ENCODE data around the gene MBOAT1. TPM values are rescaled to one million over a fixed set of nuclear protein-coding genes. Genes with fewer than 3 reads are reported as not detected.

The MBOAT1 gene
- total and polyA plus RNA-seq, 2 experiments from 2014 or later: 0.74 to 10.4 TPM

GRCh38 chr6:20259316-20260049, 47.2 kb upstream of the MBOAT1 start:
- H3K27me3 ChIP-seq: no peaks in the 10 kb centered on the region
- 97% methylated on average over 17 of the region's 48 CpGs for WGBS (ENCODE audit: low lambda C conversion rate, missing lambda C conversion rate)
- H3K4me3 ChIP-seq: no peak overlapping the region
- no peaks in the 10 kb centered on the region for H3K9me2 ChIP-seq (replicated peaks; ENCODE audit: insufficient read depth)
- TF ChIP-seq, protein P1, sequence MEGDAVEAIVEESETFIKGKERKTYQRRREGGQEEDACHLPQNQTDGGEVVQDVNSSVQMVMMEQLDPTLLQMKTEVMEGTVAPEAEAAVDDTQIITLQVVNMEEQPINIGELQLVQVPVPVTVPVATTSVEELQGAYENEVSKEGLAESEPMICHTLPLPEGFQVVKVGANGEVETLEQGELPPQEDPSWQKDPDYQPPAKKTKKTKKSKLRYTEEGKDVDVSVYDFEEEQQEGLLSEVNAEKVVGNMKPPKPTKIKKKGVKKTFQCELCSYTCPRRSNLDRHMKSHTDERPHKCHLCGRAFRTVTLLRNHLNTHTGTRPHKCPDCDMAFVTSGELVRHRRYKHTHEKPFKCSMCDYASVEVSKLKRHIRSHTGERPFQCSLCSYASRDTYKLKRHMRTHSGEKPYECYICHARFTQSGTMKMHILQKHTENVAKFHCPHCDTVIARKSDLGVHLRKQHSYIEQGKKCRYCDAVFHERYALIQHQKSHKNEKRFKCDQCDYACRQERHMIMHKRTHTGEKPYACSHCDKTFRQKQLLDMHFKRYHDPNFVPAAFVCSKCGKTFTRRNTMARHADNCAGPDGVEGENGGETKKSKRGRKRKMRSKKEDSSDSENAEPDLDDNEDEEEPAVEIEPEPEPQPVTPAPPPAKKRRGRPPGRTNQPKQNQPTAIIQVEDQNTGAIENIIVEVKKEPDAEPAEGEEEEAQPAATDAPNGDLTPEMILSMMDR (IDR thresholded peaks at IDR 0.05; ENCODE audit: poor library complexity): no peak
- TF ChIP-seq EZH2 (IDR thresholded peaks at IDR 0.05; ENCODE audit: borderline replicate concordance): no peak
- no peaks in the 10 kb centered on the region for H3K4me1 ChIP-seq (ENCODE audit: insufficient read depth)
- H4K20me1 ChIP-seq (ENCODE audit: insufficient read depth, poor library complexity, severe bottlenecking): no peaks in the 10 kb centered on the region
- DNase-seq (ENCODE audit: low spot score): no peak
- no peak overlapping the region for H2AFZ ChIP-seq
- H3K4me2 ChIP-seq: no peak overlapping the region
- no peaks in the 10 kb centered on the region for H3K79me2 ChIP-seq
- no peak overlapping the region for H3K27ac ChIP-seq
- H3K36me3 ChIP-seq (replicated peaks; ENCODE audit: insufficient read depth, low read depth): no peaks in the 10 kb centered on the region
- no peaks in the 10 kb centered on the region for H3K9me3 ChIP-seq (ENCODE audit: low read depth)

- no peak for TF ChIP-seq EZH2phosphoT487 (IDR thresholded peaks at IDR 0.05; ENCODE audit: low read depth, severe bottlenecking, unreplicated experiment)
- TF ChIP-seq EZH2 (IDR thresholded peaks at IDR 0.05; ENCODE audit: borderline replicate concordance): no peak
- TF ChIP-seq, protein P1 (IDR thresholded peaks at IDR 0.05; ENCODE audit: poor library complexity): no peak
- no peak overlapping the region for H2AFZ ChIP-seq
- H3K4me2 ChIP-seq: no peak overlapping the region
- no peak for DNase-seq (ENCODE audit: low spot score)
- H3K9me3 ChIP-seq (ENCODE audit: low read depth): no peaks in the 10 kb centered on the region
- H3K36me3 ChIP-seq (replicated peaks; ENCODE audit: insufficient read depth, low read depth): no peaks in the 10 kb centered on the region
- H3K9me2 ChIP-seq (replicated peaks; ENCODE audit: insufficient read depth): no peaks in the 10 kb centered on the region
- no peaks in the 10 kb centered on the region for H3K27me3 ChIP-seq
- no peaks in the 10 kb centered on the region for H3K4me1 ChIP-seq (ENCODE audit: insufficient read depth)
- no peak overlapping the region for H3K4me3 ChIP-seq
- no peak overlapping the region for H3K27ac ChIP-seq
- no peaks in the 10 kb centered on the region for H4K20me1 ChIP-seq (ENCODE audit: insufficient read depth, poor library complexity, severe bottlenecking)
- no peaks in the 10 kb centered on the region for H3K79me2 ChIP-seq
Observed at GRCh38 chr6:20255428-20255827, 43.2 kb upstream of the MBOAT1 start.

DNA sequence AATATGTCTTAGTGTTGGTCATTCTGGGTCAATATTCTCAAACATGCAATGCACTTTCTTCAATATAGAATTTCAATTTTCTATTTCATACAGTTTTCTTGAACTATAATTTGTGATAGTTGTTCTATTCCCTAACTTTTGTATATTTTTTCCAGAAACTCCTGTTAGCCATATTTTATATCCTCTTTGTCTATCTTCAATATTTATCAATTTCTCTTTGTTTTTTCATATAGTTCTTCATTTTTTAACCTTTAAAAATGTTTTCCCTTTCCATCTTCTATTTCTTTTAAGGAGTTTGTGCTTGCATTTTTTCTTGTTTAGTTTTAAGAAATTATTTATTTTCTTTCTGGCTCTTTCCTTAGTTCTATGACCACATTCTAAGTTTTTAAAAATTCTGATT, 42.0 kb upstream of the MBOAT1 start:
- Histone ChIP-seq H3K9me3 (ENCODE audit: low read depth) (no peaks in the 10 kb centered on the region), H3K4me1 (ENCODE audit: insufficient read depth) (no peaks in the 10 kb centered on the region), H3K4me3 (no peak overlapping the region), H3K4me2 (no peak overlapping the region), H2AFZ (no peak overlapping the region), H4K20me1 (ENCODE audit: insufficient read depth, poor library complexity, severe bottlenecking) (no peaks in the 10 kb centered on the region), H3K9me2 (replicated peaks; ENCODE audit: insufficient read depth) (no peaks in the 10 kb centered on the region), H3K27ac (no peak overlapping the region), H3K27me3 (no peaks in the 10 kb centered on the region), H3K79me2 (no peaks in the 10 kb centered on the region), H3K36me3 (replicated peaks; ENCODE audit: insufficient read depth, low read depth) (no peaks in the 10 kb centered on the region)
- no peak for DNase-seq (ENCODE audit: low spot score)
- no peak for TF ChIP-seq EZH2phosphoT487 (IDR thresholded peaks at IDR 0.05; ENCODE audit: low read depth, severe bottlenecking, unreplicated experiment)
- no peak for TF ChIP-seq EZH2 (IDR thresholded peaks at IDR 0.05; ENCODE audit: borderline replicate concordance)
- TF ChIP-seq, protein P1 (IDR thresholded peaks at IDR 0.05; ENCODE audit: poor library complexity): no peak

DNA sequence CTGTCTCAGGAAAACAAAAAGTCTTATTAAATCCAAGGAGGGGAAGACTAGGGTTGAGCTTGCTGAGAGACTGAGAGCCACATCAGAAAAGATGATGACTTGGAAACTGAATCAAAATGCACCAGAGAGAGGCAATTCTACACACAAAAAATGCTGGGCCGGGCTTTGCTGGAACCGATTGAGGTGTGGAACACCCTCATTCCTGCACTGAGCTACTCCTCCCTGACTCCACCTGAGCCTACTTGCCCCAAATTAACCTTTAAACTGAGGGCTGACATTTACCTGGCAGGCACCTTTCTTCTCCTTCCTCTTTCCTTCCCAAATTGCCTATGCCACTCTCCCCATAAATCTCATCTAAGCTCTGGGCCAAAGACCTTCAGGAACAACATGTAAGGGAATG, 40.8 kb upstream of the MBOAT1 start:
- H3K27me3 ChIP-seq: no peaks in the 10 kb centered on the region
- DNase-seq (ENCODE audit: low spot score): no peak
- no peak overlapping the region for H2AFZ ChIP-seq
- no peak overlapping the region for H3K4me3 ChIP-seq
- H3K9me2 ChIP-seq (replicated peaks; ENCODE audit: insufficient read depth): no peaks in the 10 kb centered on the region
- H4K20me1 ChIP-seq (ENCODE audit: insufficient read depth, poor library complexity, severe bottlenecking): no peaks in the 10 kb centered on the region
- WGBS (ENCODE audit: low lambda C conversion rate, missing lambda C conversion rate): 72% methylated on average over 2 of the region's 2 CpGs
- H3K4me1 ChIP-seq (ENCODE audit: insufficient read depth): no peaks in the 10 kb centered on the region
- H3K27ac ChIP-seq: no peak overlapping the region
- H3K9me3 ChIP-seq (ENCODE audit: low read depth): no peaks in the 10 kb centered on the region
- no peaks in the 10 kb centered on the region for H3K36me3 ChIP-seq (replicated peaks; ENCODE audit: insufficient read depth, low read depth)
- TF ChIP-seq EZH2phosphoT487 (IDR thresholded peaks at IDR 0.05; ENCODE audit: low read depth, severe bottlenecking, unreplicated experiment) (no peak), EZH2 (IDR thresholded peaks at IDR 0.05; ENCODE audit: borderline replicate concordance) (no peak)
- TF ChIP-seq, protein P1 (IDR thresholded peaks at IDR 0.05; ENCODE audit: poor library complexity): no peak
- H3K79me2 ChIP-seq: no peaks in the 10 kb centered on the region
- no peak overlapping the region for H3K4me2 ChIP-seq

Data from hepatocyte (in vitro differentiated cells).